SK-N-SH treated with all-trans-retinoic acid at 6 μM for 48 hours (cell line): ENCODE results near the gene MKRN2OS.

ENCODE experiments used
- ARNTL ChIP-seq: fragments of 450-650 bp; formaldehyde crosslinking; IDR thresholded peaks from 2 replicates; pipeline ENCODE4 v1.5.0; 2020; ENCODE audit warnings: low read depth, mild to moderate bottlenecking, moderate library complexity, borderline replicate concordance
- BACH2 ChIP-seq: fragments of 250-450 bp; sonication (Bioruptor Pico); IDR thresholded peaks from 2 replicates; pipeline ENCODE4 v1.9.0; 2021; ENCODE audit warnings: mild to moderate bottlenecking, borderline replicate concordance
- CREB5 ChIP-seq: fragments of 250-450 bp; sonication (Bioruptor Pico); IDR thresholded peaks from 2 replicates; pipeline ENCODE4 v1.5.1; 2020; ENCODE audit warnings: low read depth, mild to moderate bottlenecking, moderate library complexity
- ESRRG ChIP-seq: fragments of 250-450 bp; sonication (Bioruptor Pico); IDR thresholded peaks from 2 replicates; pipeline ENCODE4 v1.6.1; 2021; ENCODE audit warnings: mild to moderate bottlenecking
- GLIS3 ChIP-seq: fragments of 250-450 bp; sonication (Bioruptor Pico); IDR thresholded peaks from 2 replicates; pipeline ENCODE4 v1.5.0; 2020; ENCODE audit warnings: mild to moderate bottlenecking, moderate library complexity
- PATZ1 ChIP-seq: fragments of 250-450 bp; sonication (Bioruptor Pico); IDR thresholded peaks from 2 replicates; pipeline ENCODE4 v1.8.0; 2020; ENCODE audit warnings: mild to moderate bottlenecking, moderate library complexity, borderline replicate concordance
- ZFP3 ChIP-seq: fragments of 250-450 bp; sonication (Bioruptor Pico); IDR thresholded peaks from 2 replicates; pipeline ENCODE4 v1.5.0; 2020; ENCODE audit warnings: mild to moderate bottlenecking, moderate library complexity
- ZFP30 ChIP-seq: fragments of 450-650 bp; formaldehyde crosslinking; IDR thresholded peaks from 2 replicates; pipeline ENCODE4 v1.5.0; 2022; ENCODE audit warnings: mild to moderate bottlenecking, moderate library complexity
- ZNF565 ChIP-seq: fragments of 450-650 bp; formaldehyde crosslinking; conservative IDR thresholded peaks from 2 replicates; pipeline ENCODE4 v1.5.0; 2020; ENCODE audit warnings: low read depth, mild to moderate bottlenecking, moderate library complexity
- ZNF8 ChIP-seq: fragments of 450-650 bp; formaldehyde crosslinking; IDR thresholded peaks from 2 replicates; pipeline ENCODE4 v1.5.0; 2020; ENCODE audit warnings: mild to moderate bottlenecking, moderate library complexity
- TF ChIP-seq, protein P1 (sequence below): fragments of 250-450 bp; sonication (Bioruptor Pico); IDR thresholded peaks from 2 replicates; pipeline ENCODE4 v1.8.0; 2021; ENCODE audit warnings: low read depth, mild to moderate bottlenecking, moderate library complexity, borderline replicate concordance

GRCh38 chr3:12591456-12591855 is 46.2 kb upstream of the MKRN2OS start:
- TF ChIP-seq, protein P1, sequence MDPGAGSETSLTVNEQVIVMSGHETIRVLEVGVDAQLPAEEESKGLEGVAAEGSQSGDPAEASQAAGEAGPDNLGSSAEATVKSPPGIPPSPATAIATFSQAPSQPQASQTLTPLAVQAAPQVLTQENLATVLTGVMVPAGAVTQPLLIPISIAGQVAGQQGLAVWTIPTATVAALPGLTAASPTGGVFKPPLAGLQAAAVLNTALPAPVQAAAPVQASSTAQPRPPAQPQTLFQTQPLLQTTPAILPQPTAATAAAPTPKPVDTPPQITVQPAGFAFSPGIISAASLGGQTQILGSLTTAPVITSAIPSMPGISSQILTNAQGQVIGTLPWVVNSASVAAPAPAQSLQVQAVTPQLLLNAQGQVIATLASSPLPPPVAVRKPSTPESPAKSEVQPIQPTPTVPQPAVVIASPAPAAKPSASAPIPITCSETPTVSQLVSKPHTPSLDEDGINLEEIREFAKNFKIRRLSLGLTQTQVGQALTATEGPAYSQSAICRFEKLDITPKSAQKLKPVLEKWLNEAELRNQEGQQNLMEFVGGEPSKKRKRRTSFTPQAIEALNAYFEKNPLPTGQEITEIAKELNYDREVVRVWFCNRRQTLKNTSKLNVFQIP (CRISPR knock-in tag) = no peak
- TF ChIP-seq CREB5 (CRISPR knock-in tag) (no peak), ESRRG (CRISPR knock-in tag) (no peak), ZFP3 (CRISPR knock-in tag) (no peak), ZFP30 (no peak), ARNTL (CRISPR knock-in tag) (no peak), BACH2 (CRISPR knock-in tag) (no peak), PATZ1 (CRISPR knock-in tag) (no peak), GLIS3 (no peak), ZNF565 (CRISPR knock-in tag) (no peak), ZNF8 (CRISPR knock-in tag) (no peak)
